Epidermal melanocyte (primary cell): ENCODE results near the gene ARHGEF11.
A peak's percentile ranks its signal among the peaks of the same experiment; 100 is the strongest.
"Not testable (repeated sequence)": the region's sequence is repeated elsewhere in the genome, so short reads cannot be mapped to it uniquely, and the experiment has no call there.

ENCODE experiments used
- DNase-seq: peaks from one replicate; pipeline ENCODE4 v3.0.0; 2011; ENCODE audit warnings: low spot score; ENCODE audit not compliant: insufficient read length

The ARHGEF11 gene

GRCh38 chr1:156931974-156932710, 113.4 kb downstream of the ARHGEF11 start:
- no peak for DNase-seq

- DNase-seq, result peak; percentile 38
Observed at GRCh38 chr1:156931211-156931952, 114.2 kb downstream of the ARHGEF11 start.

GRCh38 chr1:156930483-156930882, 115.1 kb downstream of the ARHGEF11 start:
- no peak for DNase-seq

GRCh38 chr1:156929596-156930238, 115.8 kb downstream of the ARHGEF11 start:
- no peak for DNase-seq

GRCh38 chr1:156928043-156928602, 117.4 kb downstream of the ARHGEF11 start:
- DNase-seq, result no peak

- no peak for DNase-seq
Observed at GRCh38 chr1:156927215-156928042, 118.1 kb downstream of the ARHGEF11 start.

GRCh38 chr1:156926695-156927094, 118.8 kb downstream of the ARHGEF11 start:
- not testable (repeated sequence) for DNase-seq

GRCh38 chr1:156926175-156926574, 119.4 kb downstream of the ARHGEF11 start:
- DNase-seq, result no peak

- no peak for DNase-seq
Observed at GRCh38 chr1:156925154-156926010, 120.2 kb downstream of the ARHGEF11 start.

GRCh38 chr1:156924478-156925153, 120.9 kb downstream of the ARHGEF11 start:
- DNase-seq, result no peak

GRCh38 chr1:156923670-156924477, 121.7 kb downstream of the ARHGEF11 start:
- no peak for DNase-seq

- no peak for DNase-seq
Observed at GRCh38 chr1:156922986-156923669, 122.4 kb downstream of the ARHGEF11 start.

GRCh38 chr1:156921053-156921529, 124.5 kb downstream of the ARHGEF11 start:
- no peak for DNase-seq

GRCh38 chr1:156920233-156921052, 125.1 kb downstream of the ARHGEF11 start, which contains the start of gene LRRC71:
TSS of gene LRRC71 (plus strand) at chr1:156920632. CDS start at chr1:156920804, 172 bp downstream.
- DNase-seq, result peak; percentile 84

GRCh38 chr1:156914440-156914856, 131.1 kb downstream of the ARHGEF11 start:
- no peak for DNase-seq

- no peak for DNase-seq
Observed at GRCh38 chr1:156913809-156914387, 131.6 kb downstream of the ARHGEF11 start.
